H1 (cell line): ENCODE results near the gene P3H4. TPM values are rescaled to one million over a fixed set of nuclear protein-coding genes. Genes with fewer than 3 reads are reported as not detected.

Experiments used
- CTCF ChIA-PET: fragments of 300-600 bp; sonication (Branson Sonifier 250); formaldehyde crosslinking; loops from one replicate; lab custom pipeline; 2021; ENCODE audit not compliant: partially characterized antibody; lab: Charles Lee
- POLR2A ChIA-PET: fragments of 300-600 bp; sonication (Branson Sonifier 250); formaldehyde crosslinking; loops from one replicate; lab custom pipeline; 2021; ENCODE audit warnings: inconsistent platforms; ENCODE audit not compliant: partially characterized antibody; lab: Charles Lee
- DNase-seq, 2 experiments: peaks; one replicate each; pipeline versions ENCODE4 v3.0.0 to v3.0.0-alpha.2; 2010 to 2022; ENCODE audit warnings: low spot score in 2 of 2, low read depth in 1 of 2, mixed read lengths in 1 of 2
- FAIRE-seq: peaks from 2 replicates; lab custom pipeline; 2011; peaks lifted over from hg19 to GRCh38; lab: Jason Lieb, UNC
- H2AFZ ChIP-seq: 2 replicates; pipeline ENCODE4 v1.8.1; 2012; ENCODE audit warnings: low read length, inconsistent platforms
- H2AK5ac ChIP-seq: 2 replicates; pipeline ENCODE4 v1.6.1; 2013; ENCODE audit warnings: low read depth, low read length
- H2BK120ac ChIP-seq: replicated peaks from 2 replicates; pipeline ENCODE3; 2013; ENCODE audit warnings: low read depth, low read length, inconsistent platforms
- H2BK12ac ChIP-seq: 2 replicates; pipeline ENCODE4 v1.6.1; 2013; ENCODE audit warnings: low read depth, low read length
- H2BK15ac ChIP-seq: 2 replicates; pipeline ENCODE4 v1.6.1; 2013; ENCODE audit warnings: low read length
- H2BK20ac ChIP-seq: 2 replicates; pipeline ENCODE4 v1.6.1; 2013; ENCODE audit warnings: low read length
- H2BK5ac ChIP-seq: 2 replicates; pipeline ENCODE4 v1.6.1; 2013; ENCODE audit warnings: low read depth, low read length
- H3K14ac ChIP-seq: 2 replicates; pipeline ENCODE4 v1.6.1; 2013; ENCODE audit warnings: inconsistent platforms; ENCODE audit not compliant: insufficient read length
- H3K18ac ChIP-seq: 2 replicates; pipeline ENCODE4 v1.6.1; 2013; ENCODE audit warnings: low read length; ENCODE audit errors: extremely low read depth
- H3K23ac ChIP-seq: 2 replicates; pipeline ENCODE4 v1.6.1; 2013; ENCODE audit warnings: inconsistent platforms; ENCODE audit not compliant: insufficient read length
- H3K23me2 ChIP-seq: 2 replicates; pipeline ENCODE4 v1.6.1; 2013; ENCODE audit warnings: low read depth, low read length
- H3K27ac ChIP-seq: 2 replicates; pipeline ENCODE4 v1.6.1; 2011; ENCODE audit warnings: low read depth, low read length, inconsistent platforms
- H3K27me3 ChIP-seq, 4 experiments: replicated peaks in 1 of 4; 1 replicate in 1 of 4; 2 replicates in 3 of 4; pipeline versions ENCODE4 v1.6.1 to v1.8.1; 2011 to 2013; ENCODE audit warnings: low read length in 3 of 4, mild to moderate bottlenecking in 3 of 4, inconsistent platforms in 2 of 4, mixed read lengths in 2 of 4, moderate library complexity in 1 of 4; ENCODE audit not compliant: control insufficient read depth in 3 of 4, insufficient read depth in 3 of 4; ENCODE audit errors: extremely low read depth in 1 of 4
- H3K36me3 ChIP-seq, 4 experiments: 2 replicates each; pipeline versions ENCODE4 v1.6.1 to v1.8.1; 2011 to 2013; ENCODE audit warnings: mild to moderate bottlenecking in 4 of 4, low read length in 3 of 4, moderate library complexity in 2 of 4, control low read depth in 1 of 4, inconsistent platforms in 1 of 4; ENCODE audit not compliant: insufficient read depth in 4 of 4, control insufficient read depth in 2 of 4
- H3K4ac ChIP-seq: replicated peaks from 2 replicates; pipeline ENCODE3; 2013; ENCODE audit warnings: low read length, low read depth, mixed read lengths, inconsistent platforms; ENCODE audit not compliant: insufficient read length
- H3K4me1 ChIP-seq, 4 experiments: replicated peaks in 1 of 4; 1 replicate in 1 of 4; 2 replicates in 3 of 4; pipeline versions ENCODE4 v1.6.1 to v1.8.1; 2011 to 2013; ENCODE audit warnings: low read length in 3 of 4, inconsistent platforms in 2 of 4, mixed read lengths in 1 of 4; ENCODE audit not compliant: insufficient read depth in 4 of 4, control insufficient read depth in 3 of 4
- H3K4me2 ChIP-seq, 2 experiments: 2 replicates each; pipeline versions ENCODE4 v1.6.1 to v1.8.1; 2011 to 2013; ENCODE audit warnings: low read depth in 2 of 2, low read length in 2 of 2, control low read depth in 1 of 2, inconsistent platforms in 1 of 2, mild to moderate bottlenecking in 1 of 2; ENCODE audit not compliant: insufficient read depth in 1 of 2
- H3K4me3 ChIP-seq, 4 experiments: fragments of 200-600, 300-600 bp in 1 of 4; sonication (generic), shearing (Covaris generic), sonication (Bioruptor Twin) in 1 of 4; 2 replicates each; pipeline versions ENCODE4 v1.5.1 to v1.8.1; 2011 to 2016; ENCODE audit warnings: low read length in 4 of 4, low read depth in 3 of 4, control low read depth in 2 of 4, inconsistent platforms in 2 of 4, mild to moderate bottlenecking in 2 of 4, mixed read lengths in 1 of 4, moderate library complexity in 1 of 4; ENCODE audit not compliant: insufficient read depth in 2 of 4; ENCODE audit errors: extremely low read depth in 1 of 4
- H3K56ac ChIP-seq: replicated peaks from 2 replicates; pipeline ENCODE3; 2013; ENCODE audit warnings: low read depth, mild to moderate bottlenecking, mixed read lengths, low read length, inconsistent platforms; ENCODE audit not compliant: insufficient read length
- H3K79me1 ChIP-seq: 2 replicates; pipeline ENCODE4 v1.6.1; 2013; ENCODE audit warnings: low read depth, low read length, control low read depth
- H3K79me2 ChIP-seq, 2 experiments: 2 replicates each; pipeline versions ENCODE4 v1.6.1 to v1.8.1; 2012 to 2013; ENCODE audit warnings: low read length in 2 of 2, mild to moderate bottlenecking in 2 of 2, inconsistent platforms in 1 of 2; ENCODE audit not compliant: insufficient read depth in 2 of 2, control insufficient read depth in 1 of 2
- H3K9ac ChIP-seq, 4 experiments: replicated peaks in 1 of 4; 1 replicate in 1 of 4; 2 replicates in 3 of 4; pipeline versions ENCODE4 v1.6.1 to v1.8.1; 2011 to 2013; ENCODE audit warnings: low read depth in 3 of 4, low read length in 3 of 4, control low read depth in 2 of 4, mild to moderate bottlenecking in 2 of 4, moderate library complexity in 2 of 4, inconsistent platforms in 1 of 4; ENCODE audit errors: extremely low read depth in 1 of 4
- H3K9me3 ChIP-seq, 2 experiments: 2 replicates each; pipeline versions ENCODE4 v1.6.1 to v1.8.1; 2012 to 2013; ENCODE audit warnings: mild to moderate bottlenecking in 2 of 2, moderate library complexity in 2 of 2, control low read depth in 1 of 2, inconsistent platforms in 1 of 2, low read depth in 1 of 2, low read length in 1 of 2, mixed read lengths in 1 of 2; ENCODE audit not compliant: insufficient read depth in 2 of 2
- H4K20me1 ChIP-seq, 2 experiments: replicated peaks in 1 of 2; 2 replicates each; pipeline versions ENCODE3 to v1.8.1; 2011 to 2013; ENCODE audit warnings: inconsistent platforms in 2 of 2, low read length in 2 of 2, mild to moderate bottlenecking in 1 of 2; ENCODE audit not compliant: insufficient read depth in 2 of 2, control insufficient read depth in 1 of 2
- H4K5ac ChIP-seq: 2 replicates; pipeline ENCODE4 v1.6.1; 2013; ENCODE audit warnings: low read length, low read depth, mixed read lengths, inconsistent platforms; ENCODE audit not compliant: insufficient read length
- H4K8ac ChIP-seq: 2 replicates; pipeline ENCODE4 v1.8.0; 2013; ENCODE audit warnings: mild to moderate bottlenecking, moderate library complexity, low read length, inconsistent platforms; ENCODE audit not compliant: insufficient read depth; ENCODE audit errors: extremely low read depth
- H4K91ac ChIP-seq: replicated peaks from 2 replicates; pipeline ENCODE3; 2013; ENCODE audit warnings: low read length, mixed read lengths, inconsistent platforms; ENCODE audit not compliant: insufficient read length
- BACH1 ChIP-seq: IDR thresholded peaks from 2 replicates; pipeline ENCODE4 v1.6.1; 2012; ENCODE audit warnings: low read length, improper control_type of control experiment
- CBX8 ChIP-seq: fragments of 300-800, 300-1000 bp; sonication (generic); IDR thresholded peaks from 2 replicates; pipeline ENCODE4 v1.7.1; 2016; ENCODE audit warnings: low read depth, low read length, borderline replicate concordance
- CEBPB ChIP-seq: IDR thresholded peaks from 2 replicates; pipeline ENCODE4 v1.6.1; 2012; ENCODE audit warnings: low read depth, low read length
- JUN ChIP-seq: IDR thresholded peaks from 2 replicates; pipeline ENCODE4 v1.6.1; 2011; ENCODE audit warnings: low read depth, mild to moderate bottlenecking, improper control_type of control experiment, low read length
- PHF8 ChIP-seq: fragments of 200-600 bp; sonication (generic); conservative IDR thresholded peaks from 2 replicates; pipeline ENCODE4 v1.7.1; 2012; ENCODE audit warnings: low read depth, mild to moderate bottlenecking, inconsistent platforms, low read length, moderate library complexity
- POLR2A ChIP-seq, 2 experiments: IDR thresholded peaks; 1 replicate in 1 of 2; 2 replicates in 1 of 2; pipeline ENCODE4 v1.6.1; 2011; ENCODE audit warnings: low read depth in 2 of 2, low read length in 2 of 2, mild to moderate bottlenecking in 2 of 2; ENCODE audit errors: control extremely low read depth in 1 of 2
- RBBP5 ChIP-seq: IDR thresholded peaks from 2 replicates; pipeline ENCODE4 v1.7.1; 2012; ENCODE audit warnings: low read depth, mild to moderate bottlenecking, inconsistent platforms, low read length, moderate library complexity, borderline replicate concordance
- SP1 ChIP-seq: IDR thresholded peaks from 2 replicates; pipeline ENCODE4 v1.6.1; 2011; ENCODE audit warnings: low read depth, low read length
- SP4 ChIP-seq: IDR thresholded peaks from 2 replicates; pipeline ENCODE4 v1.6.1; 2012; ENCODE audit warnings: low read length, inconsistent platforms
- TAF1 ChIP-seq: IDR thresholded peaks from 2 replicates; pipeline ENCODE4 v1.6.1; 2011; ENCODE audit warnings: mild to moderate bottlenecking, low read depth, low read length
- TBP ChIP-seq: IDR thresholded peaks from 2 replicates; pipeline ENCODE4 v1.6.1; 2011; ENCODE audit warnings: low read depth, low read length, improper control_type of control experiment
- TEAD4 ChIP-seq: IDR thresholded peaks from 2 replicates; pipeline ENCODE4 v1.6.1; 2012; ENCODE audit warnings: low read depth, low read length, inconsistent platforms, mixed read lengths
- YY1 ChIP-seq: IDR thresholded peaks from 2 replicates; pipeline ENCODE4 v1.6.1; 2011; ENCODE audit warnings: low read depth, mild to moderate bottlenecking, low read length
- ZNF274 ChIP-seq: IDR thresholded peaks from 2 replicates; pipeline ENCODE4 v1.7.0; 2012; ENCODE audit warnings: low read length, borderline replicate concordance; ENCODE audit errors: extremely low read depth
- WGBS, 2 experiments: shearing (Covaris generic) in 1 of 2; methylation state at CpG; one replicate each; pipeline versions ENCODE4 v1.1.6 to v1.1.7; 2013 to 2015; ENCODE audit warnings: low lambda C conversion rate in 2 of 2, mixed read lengths in 2 of 2, inconsistent platforms in 1 of 2, low coverage in 1 of 2, missing lambda C conversion rate in 1 of 2; ENCODE audit not compliant: insufficient replicate concordance in 2 of 2, insufficient coverage in 1 of 2, insufficient read length in 1 of 2; ENCODE audit errors: extremely low coverage in 1 of 2, missing lambda C conversion rate in 1 of 2; 5-methylcytosine and 5-hydroxymethylcytosine counted together
- polyA plus RNA-seq, 7 experiments: library from polyadenylated mRNA; depleted of rRNA in 3 of 7; stranded (reverse) in 5 of 7; unstranded in 2 of 7; fragments of >200 nt in 5 of 7; fragments of 200-250 nt in 2 of 7; gene quantifications; 1 replicate in 5 of 7; 2 replicates in 1 of 7; 4 replicates in 1 of 7; pipeline versions ENCODE4 v1.2.1 to v1.2.3, GENCODE V29; 2011 to 2013; ENCODE audit warnings: missing spikeins in 2 of 7, mixed read lengths in 2 of 7
- total RNA-seq: library from RNA; stranded (reverse); fragmentation: NEBNext Ultra II Directional; extraction: Animal tissue kit (Norgen Biotek cat#: 25700); gene quantifications from 2 replicates; pipeline ENCODE4 v1.2.1, GENCODE V29; 2021

P3H4 gene
- total and polyA plus RNA-seq, 2 of the 8 experiments (the other 6 are each of a cell fraction or from before 2014, with no cell fraction given) = 23.4 to 26.7 TPM

DNA sequence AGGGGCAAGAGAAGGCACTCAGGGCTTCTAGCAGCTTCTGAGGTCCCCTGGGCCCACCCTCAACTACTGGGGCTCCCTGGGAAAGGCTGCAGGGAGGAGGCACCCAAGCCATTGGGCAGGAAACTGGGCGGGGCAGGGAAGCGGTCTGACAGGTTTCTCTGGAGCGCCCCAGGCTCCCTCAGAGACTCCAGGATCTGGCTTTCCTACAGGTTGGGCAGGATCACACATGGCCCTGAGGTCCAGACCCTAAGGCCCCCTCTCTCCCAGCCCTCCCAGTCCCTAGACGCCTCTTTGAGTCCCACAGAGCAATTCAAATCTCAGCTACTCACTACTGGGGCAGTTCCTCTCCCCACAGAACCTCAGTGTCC lies 39.5 kb downstream of the P3H4 start:
- Histone ChIP-seq H3K9ac (0 out of 7 replicates have a peak overlapping the region, but pooled peaks of 1 of the 4 experiments have one; percentile 33), H3K23me2 (no peaks in the 10 kb centered on the region; the same call in 1 of the 2 replicates), H2AK5ac (peak overlapping the region; percentile 75; the same call in 1 of the 2 replicates), H3K4ac (peak overlapping the region; percentile 54), H3K4me1 (peaks cover 0 to 43% (median 31%) of the 10 kb centered on the region in 4 experiments; a peak in 6 of 7 replicates), H4K20me1 (peaks cover 6 to 24% of the 10 kb centered on the region in 2 experiments), H3K56ac (no peak overlapping the region), H2BK15ac (peak overlapping the region; percentile 75; the same call in 1 of the 2 replicates), H3K27me3 (no peaks in the 10 kb centered on the region), H4K8ac (peak overlapping the region; percentile 71; the same call in 1 of the 2 replicates), H3K27ac (0 out of 2 replicates have a peak overlapping the region, but pooled peaks have one; percentile 45), H4K91ac (peak overlapping the region; percentile 79), H2BK12ac (peak overlapping the region; percentile 80; the same call in 1 of the 2 replicates), H3K9me3 (no peaks in the 10 kb centered on the region), H3K4me2 (peak overlapping the region; percentile 15 to 28; a peak in 2 of 4 replicates), H3K4me3 (no peak overlapping the region), H3K79me2 (peaks cover 0 to 26% of the 10 kb centered on the region in 2 experiments; a peak in 2 of 4 replicates), H2BK20ac (peak overlapping the region; percentile 86; the same call in 1 of the 2 replicates), H2BK120ac (no peak overlapping the region), H2BK5ac (peak overlapping the region; percentile 87), H3K14ac (no peak overlapping the region), H4K5ac (peak overlapping the region; percentile 10), H3K18ac (peak overlapping the region; percentile 71), H2AFZ (no peak overlapping the region), H3K36me3 (peaks cover 10 to 31% (median 26%) of the 10 kb centered on the region in 4 experiments; a peak in 7 of 8 replicates), H3K79me1 (peaks cover 16% of the 10 kb centered on the region; the same call in 1 of the 2 replicates), H3K23ac (no peak overlapping the region)
- ChIA-PET CTCF (interaction anchor here (1.1 to 5.3 kb wide), 6 partner anchors 14 to 39 kb away, joined by 4 to 33 read pairs (median 12); partner anchors contain the start of genes JUP and P3H4), POLR2A (interaction anchor here (0.8 to 7.5 kb wide), 6 partner anchors 13 to 77 kb away, joined by 3 to 83 read pairs (median 4); partner anchors contain the start of gene JUP)
- DNase-seq = peak in 1 of 2 experiments; percentile 64
- FAIRE-seq = no peak
- 60% methylated on average over 3 of the region's 4 CpGs; no CpG with 5 or more reads in 1 of the 2 experiments for WGBS, 2 experiments
- no peak for TF ChIP-seq SP1
- no peak for TF ChIP-seq JUN
- no peak for TF ChIP-seq RBBP5
- TF ChIP-seq BACH1 = no peak
- no peak for TF ChIP-seq TEAD4
- TF ChIP-seq PHF8 = no peak
- no peak for TF ChIP-seq TBP
- TF ChIP-seq CBX8 = no peak
- no peak for TF ChIP-seq YY1
- TF ChIP-seq SP4 = no peak
- TF ChIP-seq CEBPB = no peak
- TF ChIP-seq TAF1 = 0 out of 2 replicates have a peak, but pooled peaks have one; percentile 29
- TF ChIP-seq ZNF274 = no peak
- TF ChIP-seq POLR2A (IDR thresholded peaks at IDR 0.05; ENCODE audit: control extremely low read depth in 1 of 2, low read depth in 2 of 2, low read length in 2 of 2) = peak in 1 of 2 experiments; percentile 35; a peak in 1 of 3 replicates
